T-helper 1 cell treated with Interleukin-12 subunit alpha and Interleukin-12 subunit beta and Interleukin-4 antibody, amounts not matched to agents 30 μg/mL and 1 μg/mL, for 36 hours (primary cell): Measurements from ENCODE around the gene MAD2L1BP.

Experiments
- H3K27ac Mint-ChIP-seq: one replicate; pipeline ENCODE4 v1.8.0; 2021; ENCODE audit warnings: mild to moderate bottlenecking, mixed read lengths
- H3K27me3 Mint-ChIP-seq: one replicate; pipeline ENCODE4 v1.8.0; 2021; ENCODE audit warnings: low read depth, mixed read lengths
- H3K36me3 Mint-ChIP-seq: one replicate; pipeline ENCODE4 v1.8.0; 2021; ENCODE audit warnings: low read depth, mixed read lengths
- H3K4me1 Mint-ChIP-seq: one replicate; pipeline ENCODE4 v1.8.0; 2021; ENCODE audit warnings: low read depth, mixed read lengths
- H3K4me3 Mint-ChIP-seq: one replicate; pipeline ENCODE4 v1.8.0; 2021; ENCODE audit warnings: mild to moderate bottlenecking, moderate library complexity, mixed read lengths
- H3K9me3 Mint-ChIP-seq: one replicate; pipeline ENCODE4 v1.8.0; 2021; ENCODE audit warnings: mixed read lengths

Gene MAD2L1BP

DNA sequence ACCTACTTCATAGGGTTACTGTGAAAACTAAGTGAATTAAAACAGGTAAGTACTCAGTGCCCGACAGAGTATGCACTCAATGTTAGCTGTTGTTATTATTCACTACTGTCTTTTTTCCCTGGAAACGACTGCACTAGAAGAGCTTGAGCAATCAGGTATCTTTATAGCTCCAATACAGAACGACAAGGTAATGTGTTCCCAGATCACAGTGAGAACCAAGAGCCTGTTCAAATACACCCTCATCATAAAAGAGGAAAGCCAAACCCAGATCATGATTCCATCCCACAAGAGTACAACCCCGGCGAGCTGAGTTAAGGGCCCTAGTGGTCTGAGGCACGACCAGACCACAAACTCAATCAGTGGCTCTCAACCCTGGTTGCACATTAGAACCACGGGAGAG lies 42.1 kb downstream of the MAD2L1BP start:
- Mint-ChIP-seq H3K36me3 (peaks cover 32% of the 10 kb centered on the region), H3K27me3 (no peaks in the 10 kb centered on the region), H3K4me3 (no peak overlapping the region), H3K27ac (no peak overlapping the region), H3K9me3 (no peaks in the 10 kb centered on the region), H3K4me1 (peaks cover 2% of the 10 kb centered on the region)

GRCh38 chr6:43678341-43678740 lies 42.7 kb downstream of the MAD2L1BP start:
- Mint-ChIP-seq H3K9me3 (no peaks in the 10 kb centered on the region), H3K4me3 (no peak overlapping the region), H3K27me3 (no peaks in the 10 kb centered on the region), H3K4me1 (peaks cover 2% of the 10 kb centered on the region), H3K36me3 (peaks cover 30% of the 10 kb centered on the region), H3K27ac (no peak overlapping the region)

DNA sequence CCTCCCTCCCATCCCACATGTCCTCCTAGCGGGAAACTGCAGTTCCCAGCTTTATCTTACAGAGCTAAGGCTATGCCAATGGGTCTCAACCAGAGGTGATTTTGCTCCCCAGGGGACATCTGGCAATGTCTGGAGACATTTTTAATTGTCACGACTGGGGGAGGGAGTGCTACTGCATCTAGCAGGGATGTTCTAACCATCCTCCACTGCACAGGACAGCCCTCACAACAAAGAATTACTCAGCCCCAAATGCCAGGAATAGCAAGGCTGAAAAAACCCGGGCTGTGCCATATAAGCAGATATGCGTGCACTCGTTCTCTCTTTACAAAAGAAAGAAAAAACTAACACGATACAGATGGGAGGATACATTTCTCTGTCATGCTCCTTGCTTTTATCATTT lies 43.4 kb downstream of the MAD2L1BP start:
- H3K4me3 Mint-ChIP-seq = no peak overlapping the region
- H3K36me3 Mint-ChIP-seq = peaks cover 27% of the 10 kb centered on the region
- no peak overlapping the region for H3K27ac Mint-ChIP-seq
- H3K9me3 Mint-ChIP-seq = no peaks in the 10 kb centered on the region
- H3K27me3 Mint-ChIP-seq = no peaks in the 10 kb centered on the region
- H3K4me1 Mint-ChIP-seq = peaks cover 3% of the 10 kb centered on the region

- no peaks in the 10 kb centered on the region for H3K27me3 Mint-ChIP-seq
- H3K9me3 Mint-ChIP-seq = no peaks in the 10 kb centered on the region
- peaks cover 9% of the 10 kb centered on the region for H3K4me1 Mint-ChIP-seq
- H3K36me3 Mint-ChIP-seq = peaks cover 16% of the 10 kb centered on the region
- no peak overlapping the region for H3K27ac Mint-ChIP-seq
- H3K4me3 Mint-ChIP-seq = no peak overlapping the region
Observed at GRCh38 chr6:43680308-43681200, 44.9 kb downstream of the MAD2L1BP start.

DNA sequence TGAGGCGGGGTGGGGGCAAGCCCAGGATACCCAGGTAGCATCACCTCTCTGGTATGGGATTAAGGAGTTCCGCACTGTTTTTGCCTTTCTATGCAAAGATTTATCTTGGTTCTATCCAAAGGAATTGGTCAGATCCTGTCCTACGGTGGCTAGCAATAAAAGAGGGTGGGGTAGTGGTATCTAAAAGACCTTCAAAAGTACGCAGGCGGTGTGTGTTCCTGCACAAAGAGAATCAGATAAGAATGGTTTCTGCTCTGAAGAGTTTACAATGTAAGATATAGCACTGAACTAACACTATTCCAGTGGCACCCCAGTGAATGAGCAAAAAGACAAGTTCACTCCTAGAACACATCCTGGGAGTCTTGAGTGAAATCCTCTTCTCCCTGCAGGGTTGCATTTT lies 45.7 kb downstream of the MAD2L1BP start:
- Mint-ChIP-seq H3K4me1 (peaks cover 13% of the 10 kb centered on the region), H3K27me3 (no peaks in the 10 kb centered on the region), H3K36me3 (peaks cover 16% of the 10 kb centered on the region), H3K4me3 (no peak overlapping the region), H3K27ac (no peak overlapping the region), H3K9me3 (no peaks in the 10 kb centered on the region)

- Mint-ChIP-seq H3K4me3 (no peak overlapping the region), H3K9me3 (no peaks in the 10 kb centered on the region), H3K36me3 (peaks cover 17% of the 10 kb centered on the region), H3K4me1 (peaks cover 23% of the 10 kb centered on the region), H3K27ac (no peak overlapping the region), H3K27me3 (no peaks in the 10 kb centered on the region)
Observed at GRCh38 chr6:43682724-43683429, 47.2 kb downstream of the MAD2L1BP start.

- Mint-ChIP-seq H3K27ac (no peak overlapping the region), H3K27me3 (no peaks in the 10 kb centered on the region), H3K9me3 (no peaks in the 10 kb centered on the region), H3K4me3 (no peak overlapping the region), H3K4me1 (peaks cover 28% of the 10 kb centered on the region), H3K36me3 (peaks cover 14% of the 10 kb centered on the region)
Observed at GRCh38 chr6:43683708-43684455, 48.2 kb downstream of the MAD2L1BP start.

- peak overlapping the region; percentile 97 for H3K4me3 Mint-ChIP-seq
- H3K36me3 Mint-ChIP-seq = peaks cover 8% of the 10 kb centered on the region
- H3K9me3 Mint-ChIP-seq = no peaks in the 10 kb centered on the region
- H3K27ac Mint-ChIP-seq = peak overlapping the region; percentile 86
- peaks cover 6% of the 10 kb centered on the region for H3K27me3 Mint-ChIP-seq
- peaks cover 28% of the 10 kb centered on the region for H3K4me1 Mint-ChIP-seq
Observed at GRCh38 chr6:43687079-43687436, 51.4 kb downstream of the MAD2L1BP start.

DNA sequence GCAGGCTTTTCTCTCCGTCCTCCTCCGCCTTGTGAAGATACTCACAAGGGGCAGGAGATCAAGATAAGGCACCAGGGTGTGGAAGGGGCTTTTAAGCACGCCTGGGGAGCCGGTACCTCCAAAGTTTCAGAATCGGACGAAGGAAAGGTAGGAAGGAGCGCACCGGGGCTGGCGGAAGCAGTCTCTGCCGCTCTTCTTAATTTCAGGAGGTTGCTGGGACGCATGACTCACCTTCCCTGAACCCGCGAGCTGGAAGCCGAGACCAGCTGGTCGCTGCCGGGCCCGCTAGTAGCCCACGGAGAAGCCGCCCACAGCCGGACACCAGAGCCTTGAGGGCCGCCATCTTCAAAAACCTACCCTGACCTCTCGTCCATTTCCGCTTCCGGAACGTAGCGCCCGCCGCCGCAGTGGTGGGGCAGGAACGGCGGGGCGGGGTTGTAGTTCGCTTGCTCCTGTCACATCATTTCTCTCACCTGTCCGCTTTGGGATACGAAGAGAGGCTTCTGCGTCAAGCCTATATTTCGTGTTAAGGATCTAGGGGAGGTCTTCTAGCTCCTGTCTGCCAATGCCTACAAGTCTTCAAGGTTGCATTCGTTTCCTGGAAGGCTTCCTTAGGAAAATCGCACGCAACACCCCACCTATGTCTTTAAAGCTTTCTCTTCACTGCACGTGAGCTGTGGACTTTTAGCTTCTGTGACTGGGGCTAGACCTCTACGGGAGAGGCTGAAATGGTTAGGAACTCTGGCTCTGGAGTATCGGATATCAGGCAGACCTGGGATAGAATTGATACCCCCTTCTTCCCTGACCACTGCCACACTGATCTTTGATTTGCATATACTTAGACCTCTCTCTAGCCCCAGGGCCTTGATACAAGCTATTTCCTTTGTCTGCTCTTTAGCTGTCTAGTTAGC lies 52.1 kb downstream of the MAD2L1BP start, which contains the start of gene MRPS18A:
Gene MRPS18A, minus strand, starts transcription at position 355 of the 911 bp plus-strand sequence. Its CDS starts 12 bp downstream, at position 343.
- peaks cover 26% of the 10 kb centered on the region for H3K4me1 Mint-ChIP-seq
- H3K36me3 Mint-ChIP-seq = peaks cover 8% of the 10 kb centered on the region
- H3K27me3 Mint-ChIP-seq = peaks cover 6% of the 10 kb centered on the region
- no peaks in the 10 kb centered on the region for H3K9me3 Mint-ChIP-seq
- H3K4me3 Mint-ChIP-seq = peak within 1 kb of the TSS; percentile 97
- H3K27ac Mint-ChIP-seq = peak within 1 kb of the TSS; percentile 86

- Mint-ChIP-seq H3K4me3 (no peak overlapping the region), H3K36me3 (peaks cover 6% of the 10 kb centered on the region), H3K27me3 (peaks cover 12% of the 10 kb centered on the region), H3K9me3 (no peaks in the 10 kb centered on the region), H3K4me1 (peaks cover 23% of the 10 kb centered on the region), H3K27ac (no peak overlapping the region)
Observed at GRCh38 chr6:43689421-43689820, 53.8 kb downstream of the MAD2L1BP start.
